ENCODE results near the gene EYA2.

Gene EYA2

GRCh38 chr20:47097691-47098622 is 203.3 kb downstream of the EYA2 start:
- no peak for TF ChIP-seq CTCF (conservative IDR thresholded peaks at IDR 0.05; ENCODE audit: low read depth, low read length)
- Histone ChIP-seq H3K4me2 (no peak overlapping the region), H3K27me3 (ENCODE audit: insufficient read depth, low read depth) (no peaks in the 10 kb centered on the region), H3K27ac (no peak overlapping the region), H3K4me1 (ENCODE audit: low read depth, poor library complexity, severe bottlenecking) (no peaks in the 10 kb centered on the region), H3K79me2 (ENCODE audit: insufficient read depth, low read depth) (no peaks in the 10 kb centered on the region), H4K20me1 (ENCODE audit: insufficient read depth) (no peaks in the 10 kb centered on the region), H2AFZ (ENCODE audit: low read depth) (no peak overlapping the region), H3K36me3 (ENCODE audit: insufficient read depth) (peaks cover 2% of the 10 kb centered on the region; the same call in 1 of the 2 replicates), H3K4me3 (IDR thresholded peaks at IDR 0.05; ENCODE audit: insufficient read depth, low read depth, low read length) (no peak overlapping the region), H3K9ac (no peak overlapping the region)

GRCh38 chr20:47099093-47099492 is 204.4 kb downstream of the EYA2 start:
- Histone ChIP-seq H2AFZ (ENCODE audit: low read depth) (no peak overlapping the region), H3K27me3 (ENCODE audit: insufficient read depth, low read depth) (no peaks in the 10 kb centered on the region), H4K20me1 (ENCODE audit: insufficient read depth) (no peaks in the 10 kb centered on the region), H3K4me2 (no peak overlapping the region), H3K4me3 (IDR thresholded peaks at IDR 0.05; ENCODE audit: insufficient read depth, low read depth, low read length) (no peak overlapping the region), H3K9ac (no peak overlapping the region), H3K79me2 (ENCODE audit: insufficient read depth, low read depth) (no peaks in the 10 kb centered on the region), H3K4me1 (ENCODE audit: low read depth, poor library complexity, severe bottlenecking) (no peaks in the 10 kb centered on the region), H3K27ac (no peak overlapping the region), H3K36me3 (ENCODE audit: insufficient read depth) (peaks cover 2% of the 10 kb centered on the region; the same call in 1 of the 2 replicates)
- no peak for TF ChIP-seq CTCF (conservative IDR thresholded peaks at IDR 0.05; ENCODE audit: low read depth, low read length)

- Histone ChIP-seq H3K79me2 (ENCODE audit: insufficient read depth, low read depth) (no peaks in the 10 kb centered on the region), H3K9ac (no peak overlapping the region), H3K4me3 (IDR thresholded peaks at IDR 0.05; ENCODE audit: insufficient read depth, low read depth, low read length) (no peak overlapping the region), H3K27ac (no peak overlapping the region), H3K36me3 (ENCODE audit: insufficient read depth) (peaks cover 2% of the 10 kb centered on the region; the same call in 1 of the 2 replicates), H3K4me1 (ENCODE audit: low read depth, poor library complexity, severe bottlenecking) (no peaks in the 10 kb centered on the region), H3K27me3 (ENCODE audit: insufficient read depth, low read depth) (no peaks in the 10 kb centered on the region), H2AFZ (ENCODE audit: low read depth) (no peak overlapping the region), H4K20me1 (ENCODE audit: insufficient read depth) (no peaks in the 10 kb centered on the region), H3K4me2 (no peak overlapping the region)
- TF ChIP-seq CTCF (conservative IDR thresholded peaks at IDR 0.05; ENCODE audit: low read depth, low read length), result no peak
Measured at GRCh38 chr20:47099825-47100441, 205.3 kb downstream of the EYA2 start.

- Histone ChIP-seq H3K4me3 (IDR thresholded peaks at IDR 0.05; ENCODE audit: insufficient read depth, low read depth, low read length) (no peak overlapping the region), H3K9ac (no peak overlapping the region), H2AFZ (ENCODE audit: low read depth) (no peak overlapping the region), H3K79me2 (ENCODE audit: insufficient read depth, low read depth) (no peaks in the 10 kb centered on the region), H3K4me2 (no peak overlapping the region), H4K20me1 (ENCODE audit: insufficient read depth) (no peaks in the 10 kb centered on the region), H3K27ac (no peak overlapping the region), H3K36me3 (ENCODE audit: insufficient read depth) (peaks cover 2% of the 10 kb centered on the region; the same call in 1 of the 2 replicates), H3K27me3 (ENCODE audit: insufficient read depth, low read depth) (no peaks in the 10 kb centered on the region), H3K4me1 (ENCODE audit: low read depth, poor library complexity, severe bottlenecking) (no peaks in the 10 kb centered on the region)
- TF ChIP-seq CTCF (conservative IDR thresholded peaks at IDR 0.05; ENCODE audit: low read depth, low read length), result no peak
Measured at GRCh38 chr20:47102629-47103028, 208.0 kb downstream of the EYA2 start.

Measured in KMS-11 (cell line).